Endothelial cell of umbilical vein (primary cell): ENCODE results near the gene HOXA11.

Experiments
- CTCF ChIP-seq, 2 donors: IDR thresholded peaks; 1 replicate in 1 of 2; 2 replicates in 1 of 2; pipeline ENCODE4 v1.5.1; 2011; ENCODE audit warnings: low read length in 2 of 2, mild to moderate bottlenecking in 2 of 2, moderate library complexity in 2 of 2, control low read depth in 1 of 2, inconsistent platforms in 1 of 2, low read depth in 1 of 2; ENCODE audit not compliant: insufficient read depth in 1 of 2; ENCODE audit errors: extremely low read depth in 1 of 2
- EZH2 ChIP-seq: IDR thresholded peaks from 2 replicates; pipeline ENCODE4 v1.6.1; 2012; ENCODE audit warnings: borderline replicate concordance, low read depth, mild to moderate bottlenecking, moderate library complexity, low read length, inconsistent platforms; ENCODE audit not compliant: severe bottlenecking
- FOS ChIP-seq: IDR thresholded peaks from 2 replicates; pipeline ENCODE4 v1.6.1; 2011; ENCODE audit warnings: mild to moderate bottlenecking, low read length, moderate library complexity, borderline replicate concordance; ENCODE audit not compliant: insufficient read depth
- JUN ChIP-seq: IDR thresholded peaks from 2 replicates; pipeline ENCODE4 v1.6.1; 2011; ENCODE audit warnings: borderline replicate concordance, low read depth; ENCODE audit not compliant: insufficient read length, insufficient read depth
- MAX ChIP-seq: IDR thresholded peaks from 2 replicates; pipeline ENCODE4 v1.6.1; 2011; ENCODE audit not compliant: insufficient read depth, insufficient read length
- MYC ChIP-seq: IDR thresholded peaks from one replicate; pipeline ENCODE4 v1.6.1; 2011; ENCODE audit warnings: mild to moderate bottlenecking, low read depth, low read length
- POLR2A ChIP-seq: IDR thresholded peaks from 2 replicates; pipeline ENCODE4 v1.6.1; 2012; ENCODE audit warnings: low read depth, mild to moderate bottlenecking, control low read depth, low read length
- POLR2AphosphoS5 ChIP-seq: IDR thresholded peaks from 2 replicates; pipeline ENCODE4 v1.6.1; 2012; ENCODE audit warnings: low read depth, mild to moderate bottlenecking, control low read depth, low read length, moderate library complexity; ENCODE audit not compliant: insufficient read depth

DNA sequence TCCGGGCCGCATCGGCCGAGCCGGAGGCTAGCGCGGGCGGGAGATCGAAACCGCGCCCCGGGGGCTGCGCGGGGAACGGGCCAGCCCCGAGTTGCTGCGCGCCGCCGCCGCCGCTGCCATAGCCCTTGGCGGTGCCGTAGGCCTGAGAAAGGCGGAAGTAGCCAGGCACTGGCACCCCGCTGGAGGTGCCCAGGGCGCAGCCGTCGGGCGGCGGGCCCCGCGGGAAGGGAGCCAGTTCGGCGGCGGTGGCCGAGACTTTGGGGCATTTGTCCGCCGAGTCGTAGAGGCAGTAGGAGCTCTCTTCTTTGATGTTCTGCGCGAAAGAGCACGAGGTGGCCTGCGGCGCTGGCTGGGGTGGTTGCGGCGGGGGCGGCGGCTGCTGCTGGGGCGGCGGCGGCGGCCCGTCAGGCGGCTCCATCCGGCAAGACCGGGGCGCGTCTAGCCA lies 11.5 kb downstream of the HOXA11 start:
- TF ChIP-seq CTCF (IDR thresholded peaks at IDR 0.05; ENCODE audit: extremely low read depth in 1 of 2, insufficient read depth in 1 of 2, low read depth in 1 of 2, low read length in 2 of 2) (no peak), POLR2A (no peak), POLR2AphosphoS5 (no peak), MAX (no peak), MYC (no peak), EZH2 (no peak), FOS (no peak), JUN (no peak)
